HepG2 (cell line): ENCODE measurements around the gene SLC22A5. TPM values are rescaled to one million over a fixed set of nuclear protein-coding genes. Genes with fewer than 3 reads are reported as not detected.
A peak's percentile ranks its signal among the peaks of the same experiment; 100 is the strongest.

ENCODE experiments used
- ATAC-seq: fragments of 200-7000 bp; cut with Tn5 transposase; 3 replicates; pipeline ENCODE4 v1.9.1; 2020; ENCODE audit warnings: mild to moderate bottlenecking, moderate library complexity
- BruUV-seq: library from RNA; stranded (reverse); fragments of 400-500 nt; replicated peaks from 2 replicates; lab custom pipeline; 2021; lab: Mats Ljungman, UMichigan
- CTCF ChIA-PET: fragments of 300-600 bp; formaldehyde crosslinking; extraction: SDS; loops from one replicate; lab custom pipeline; 2021; ENCODE audit warnings: low total read pairs, inconsistent platforms, low intra/inter-chr PET ratio; lab: Yijun Ruan, JAX
- POLR2A ChIA-PET: fragments of 350-600 bp; sonication (Branson Sonifier 250); formaldehyde crosslinking; loops from one replicate; lab custom pipeline; 2020; ENCODE audit warnings: antibody characterized with exemption, inconsistent platforms; lab: Yijun Ruan, JAX
- DNase-seq: peaks from one replicate; pipeline ENCODE4 v3.0.0-alpha.2; 2015; ENCODE audit warnings: low spot score
- FAIRE-seq: peaks from 3 replicates; lab custom pipeline; 2011; peaks lifted over from hg19 to GRCh38; lab: Jason Lieb, UNC
- H2AFZ ChIP-seq: one replicate; pipeline ENCODE4 v1.6.1; 2011; ENCODE audit warnings: low read length, inconsistent platforms
- H3K27ac ChIP-seq: fragments of 300-600 bp; 3 replicates; pipeline ENCODE4 v1.8.0; 2011; ENCODE audit warnings: mixed run types, mild to moderate bottlenecking, mixed read lengths, low read length, inconsistent platforms; ENCODE audit not compliant: insufficient read depth; ENCODE audit errors: extremely low read length
- H3K27me3 ChIP-seq, 2 experiments: fragments of 200-600 bp in 1 of 2; 2 replicates in 1 of 2; 3 replicates in 1 of 2; pipeline versions ENCODE4 v1.6.0 to v1.8.0; 2011; ENCODE audit warnings: low read length in 2 of 2, mild to moderate bottlenecking in 2 of 2, moderate library complexity in 2 of 2, inconsistent platforms in 1 of 2; ENCODE audit not compliant: insufficient read depth in 2 of 2, control insufficient read depth in 1 of 2
- H3K36me3 ChIP-seq, 2 experiments: fragments of 200-600 bp in 1 of 2; replicated peaks in 1 of 2; 2 replicates in 1 of 2; 3 replicates in 1 of 2; pipeline versions ENCODE4 v1.5.1 to v1.8.0; 2011; ENCODE audit warnings: low read length in 2 of 2, inconsistent platforms in 1 of 2; ENCODE audit not compliant: insufficient read depth in 2 of 2, control insufficient read depth in 1 of 2
- H3K4me1 ChIP-seq: 2 replicates; pipeline ENCODE4 v1.5.1; 2012; ENCODE audit warnings: low read length, inconsistent platforms; ENCODE audit not compliant: insufficient read depth
- H3K4me2 ChIP-seq: 2 replicates; pipeline ENCODE4 v1.6.0; 2011; ENCODE audit warnings: low read depth, low read length, inconsistent platforms
- H3K4me3 ChIP-seq, 3 experiments: fragments of 200-600 bp in 1 of 3; sonication (generic), shearing (Covaris generic) in 1 of 3; replicated peaks in 1 of 3; 2 replicates each; pipeline ENCODE4 v1.5.1; 2011 to 2016; ENCODE audit warnings: low read length in 3 of 3, inconsistent platforms in 2 of 3, low read depth in 2 of 3, mild to moderate bottlenecking in 2 of 3, control low read depth in 1 of 3, mixed read lengths in 1 of 3; ENCODE audit not compliant: insufficient read depth in 1 of 3
- H3K79me2 ChIP-seq: one replicate; pipeline ENCODE4 v1.6.1; 2011; ENCODE audit warnings: low read length, inconsistent platforms; ENCODE audit not compliant: insufficient read depth
- H3K9ac ChIP-seq: 2 replicates; pipeline ENCODE4 v1.6.0; 2011; ENCODE audit warnings: mild to moderate bottlenecking, low read depth, low read length, inconsistent platforms; ENCODE audit not compliant: insufficient read depth
- H3K9me3 ChIP-seq: 2 replicates; pipeline ENCODE4 v1.5.1; 2012; ENCODE audit warnings: mild to moderate bottlenecking, low read length
- H4K20me1 ChIP-seq: 2 replicates; pipeline ENCODE4 v1.6.0; 2011; ENCODE audit warnings: inconsistent platforms, mild to moderate bottlenecking, low read length, moderate library complexity; ENCODE audit not compliant: insufficient read depth
- BCLAF1 ChIP-seq: fragments of 450-650 bp; IDR thresholded peaks from 2 replicates; pipeline ENCODE4 v1.6.1; 2017; ENCODE audit warnings: mild to moderate bottlenecking
- CTCF ChIP-seq: sonication (generic); formaldehyde crosslinking; IDR thresholded peaks from 2 replicates; pipeline ENCODE4 v1.5.0; 2020; ENCODE audit warnings: mild to moderate bottlenecking, missing genetic modification reagents, moderate library complexity
- ELF4 ChIP-seq: sonication (generic); formaldehyde crosslinking; IDR thresholded peaks from 2 replicates; pipeline ENCODE4 v1.5.0; 2020; ENCODE audit warnings: missing genetic modification reagents, mild to moderate bottlenecking, moderate library complexity, borderline replicate concordance
- GZF1 ChIP-seq: sonication (generic); formaldehyde crosslinking; IDR thresholded peaks from 2 replicates; pipeline ENCODE4 v1.5.1; 2020; ENCODE audit warnings: mild to moderate bottlenecking, missing genetic modification reagents
- HNRNPUL1 ChIP-seq: fragments of 200-400 bp; formaldehyde crosslinking; IDR thresholded peaks from 2 replicates; pipeline ENCODE4 v1.6.1; 2017; ENCODE audit warnings: low read depth, mild to moderate bottlenecking, low read length, moderate library complexity
- MXD4 ChIP-seq: IDR thresholded peaks from 2 replicates; pipeline ENCODE4 v1.6.1; 2016; ENCODE audit warnings: mild to moderate bottlenecking, missing biosample characterization, missing genetic modification reagents
- RBM22 ChIP-seq: fragments of 200-400 bp; formaldehyde crosslinking; optimal IDR thresholded peaks from 2 replicates; pipeline ENCODE3; 2017; ENCODE audit warnings: mild to moderate bottlenecking, low read length, moderate library complexity
- ZMYM2 ChIP-seq: sonication (generic); formaldehyde crosslinking; IDR thresholded peaks from 2 replicates; pipeline ENCODE4 v1.8.0; 2022; ENCODE audit warnings: mild to moderate bottlenecking, missing genetic modification reagents
- ZNF12 ChIP-seq: sonication (generic); formaldehyde crosslinking; IDR thresholded peaks from 2 replicates; pipeline ENCODE4 v1.5.0; 2020; ENCODE audit warnings: missing genetic modification reagents
- ZNF232 ChIP-seq: sonication (generic); formaldehyde crosslinking; IDR thresholded peaks from 2 replicates; pipeline ENCODE4 v1.4.0; 2020; ENCODE audit warnings: missing genetic modification reagents, borderline replicate concordance
- ZNF263 ChIP-seq: sonication (generic); formaldehyde crosslinking; IDR thresholded peaks from 2 replicates; pipeline ENCODE4 v1.4.0; 2020; ENCODE audit warnings: missing genetic modification reagents
- ZNF451 ChIP-seq: sonication (generic); formaldehyde crosslinking; IDR thresholded peaks from 2 replicates; pipeline ENCODE4 v1.5.0; 2020; ENCODE audit warnings: mild to moderate bottlenecking, missing genetic modification reagents
- ZNF558 ChIP-seq: sonication (generic); formaldehyde crosslinking; IDR thresholded peaks from 2 replicates; pipeline ENCODE4 v1.9.0; 2022; ENCODE audit warnings: mild to moderate bottlenecking, missing genetic modification reagents, borderline replicate concordance
- ZNF609 ChIP-seq: sonication (generic); formaldehyde crosslinking; IDR thresholded peaks from 2 replicates; pipeline ENCODE4 v1.4.0; 2020; ENCODE audit warnings: mild to moderate bottlenecking, missing genetic modification reagents, borderline replicate concordance
- ZNF619 ChIP-seq: sonication (generic); formaldehyde crosslinking; IDR thresholded peaks from 2 replicates; pipeline ENCODE4 v1.4.0; 2020; ENCODE audit warnings: mild to moderate bottlenecking, missing genetic modification reagents
- WGBS: methylation state at CpG from one replicate; pipeline ENCODE4 v1.1.6; 2017; ENCODE audit warnings: low lambda C conversion rate; 5-methylcytosine and 5-hydroxymethylcytosine counted together
- in situ Hi-C: cut with HindIII; loops from 2 replicates; pipeline ENCODE4 v1.10.0; 2017; ENCODE audit warnings: low pct_unique_long_range_greater_than_20kb; ENCODE audit not compliant: extremely low pct_ligation_motif_present
- intact Hi-C: fragments of 100-400 bp; cut with micrococcal nuclease; formaldehyde crosslinking; loops from one replicate; pipeline ENCODE4 v1.10.0; 2022; ENCODE audit not compliant: unreplicated experiment
- polyA plus RNA-seq, 8 experiments: library from polyadenylated mRNA; depleted of rRNA in 3 of 8; stranded (reverse) in 7 of 8; unstranded in 1 of 8; fragments of >200 nt; fragmentation: Illumina TruSeq in 4 of 8; extraction: Trizol in 4 of 8; gene quantifications; 2 replicates each; pipeline versions ENCODE4 v1.2.1 to v1.2.3, GENCODE V29; 2011 to 2016; ENCODE audit warnings: low read depth in 4 of 8, missing spikeins in 1 of 8, mixed read lengths in 1 of 8; ENCODE audit not compliant: insufficient read depth in 1 of 8
- total RNA-seq, 5 experiments: library from RNA; depleted of rRNA; stranded (reverse); fragments of >200 nt; fragmentation: Illumina TruSeq; extraction: Trizol; gene quantifications; 2 replicates each; pipeline ENCODE4 v1.2.3, GENCODE V29; 2016; ENCODE audit warnings: low read depth in 1 of 5

The SLC22A5 gene
- total and polyA plus RNA-seq, 2 of the 13 experiments (the other 11 are each of a cell fraction or from before 2014, with no cell fraction given): 7.1 to 15.1 TPM

- CTCF ChIA-PET: no interaction called here
- TF ChIP-seq ZNF558: no peak
- TF ChIP-seq ZNF609 (CRISPR knock-in tag): no peak
- TF ChIP-seq ZNF619 (CRISPR knock-in tag): no peak
- no peak for TF ChIP-seq ELF4
- no peak for TF ChIP-seq ZNF451 (CRISPR knock-in tag)
- TF ChIP-seq ZNF12: no peak
- peak; percentile 58 for TF ChIP-seq CTCF (CRISPR knock-in tag)
- no peak for TF ChIP-seq HNRNPUL1
- no peak for TF ChIP-seq RBM22
- TF ChIP-seq ZNF232 (CRISPR knock-in tag): no peak
- TF ChIP-seq GZF1 (CRISPR knock-in tag): no peak
- TF ChIP-seq MXD4: no peak
- TF ChIP-seq BCLAF1: no peak
- TF ChIP-seq ZMYM2: no peak
- TF ChIP-seq ZNF263 (CRISPR knock-in tag): no peak
Observed at GRCh38 chr5:132321109-132321721, 48.3 kb upstream of the SLC22A5 start.

More at GRCh38 chr5:132321109-132321721, 48.3 kb upstream of the SLC22A5 start:
- no peak overlapping the region for H2AFZ ChIP-seq
- FAIRE-seq (peak; percentile 86), DNase-seq (peak; percentile 67), ATAC-seq (peak; percentile 100)
- peak overlapping the region; percentile 25 for H3K4me2 ChIP-seq
- H3K36me3 ChIP-seq: no peaks in the 10 kb centered on the region
- H3K9me3 ChIP-seq: no peaks in the 10 kb centered on the region
- no peaks in the 10 kb centered on the region for H3K79me2 ChIP-seq
- BruUV-seq: no TSS peak
- intact Hi-C loops: loop anchor here (1.0 kb wide), 1 partner anchor 48 kb away; the partner anchor contains the start of gene SLC22A5
- H4K20me1 ChIP-seq: no peaks in the 10 kb centered on the region
- in situ Hi-C loops: no loop called here
- POLR2A ChIA-PET: interaction anchor here (0.8 to 1.6 kb wide), 3 partner anchors 13 to 48 kb away, joined by 3 to 5 read pairs (median 3); partner anchors contain the start of gene SLC22A5
- H3K9ac ChIP-seq: no peak overlapping the region
- peak overlapping the region in 1 of 3 experiments; percentile 12; a peak in 1 of 6 replicates for H3K4me3 ChIP-seq
- 95% methylated on average over 2 of the region's 3 CpGs for WGBS
- H3K27ac ChIP-seq: peak overlapping the region; percentile 37
- H3K4me1 ChIP-seq: peaks cover 25% of the 10 kb centered on the region
- H3K27me3 ChIP-seq: no peaks in the 10 kb centered on the region
